ENCODE measurements around the gene ERCC6L2. TPM values are rescaled to one million over a fixed set of nuclear protein-coding genes. Genes with fewer than 3 reads are reported as not detected.

ERCC6L2 gene
- total RNA-seq, 1 experiment from 2014 or later = 39.2 TPM

GRCh38 chr9:95870906-95871305 is 4.6 kb upstream of the ERCC6L2 start:
- Histone ChIP-seq H3K9me2 (ENCODE audit: insufficient read depth) (no peaks in the 10 kb centered on the region), H2AFZ (ENCODE audit: low read depth, low read length, poor library complexity, severe bottlenecking) (no peak overlapping the region), H4K20me1 (ENCODE audit: insufficient read depth) (no peaks in the 10 kb centered on the region), H3K4me1 (ENCODE audit: control insufficient read depth in 1 of 2, insufficient read depth in 2 of 2, low read length in 2 of 2) (peaks cover 4 to 7% of the 10 kb centered on the region in 2 experiments; a peak in 3 of 4 replicates), H3K4me2 (ENCODE audit: low read length) (no peak overlapping the region), H3K9me3 (ENCODE audit: control insufficient read depth in 1 of 2, insufficient read depth in 1 of 2, low read depth in 1 of 2, low read length in 2 of 2) (no peaks in the 10 kb centered on the region), H3K36me3 (ENCODE audit: control insufficient read depth in 1 of 2, insufficient read depth in 2 of 2, low read length in 2 of 2) (peaks cover 0 to 3% of the 10 kb centered on the region in 2 experiments; a peak in 1 of 4 replicates), H3K4me3 (replicated peaks in 1 of 2; ENCODE audit: low read depth in 1 of 2, low read length in 2 of 2) (no peak overlapping the region), H3K79me2 (ENCODE audit: insufficient read depth, low read length) (peaks cover 21% of the 10 kb centered on the region), H3K27ac (ENCODE audit: low read depth, low read length) (no peak overlapping the region), H3K27me3 (ENCODE audit: insufficient read depth, low read length) (no peaks in the 10 kb centered on the region), H3K9ac (ENCODE audit: low read length) (no peak overlapping the region)
- no peak for TF ChIP-seq JUND (IDR thresholded peaks at IDR 0.05)
- no peak for TF ChIP-seq TCF7L2 (IDR thresholded peaks at IDR 0.05; ENCODE audit: borderline replicate concordance, extremely low read depth, insufficient read depth, insufficient read length)
- no peak for TF ChIP-seq ZNF274 (IDR thresholded peaks at IDR 0.05; ENCODE audit: low read depth, low read length)
- TF ChIP-seq POLR2AphosphoS5 (IDR thresholded peaks at IDR 0.05; ENCODE audit: low read depth, low read length) = no peak
- no peak for TF ChIP-seq EZH2phosphoT487 (IDR thresholded peaks at IDR 0.05; ENCODE audit: borderline replicate concordance)
- TF ChIP-seq, protein P1, sequence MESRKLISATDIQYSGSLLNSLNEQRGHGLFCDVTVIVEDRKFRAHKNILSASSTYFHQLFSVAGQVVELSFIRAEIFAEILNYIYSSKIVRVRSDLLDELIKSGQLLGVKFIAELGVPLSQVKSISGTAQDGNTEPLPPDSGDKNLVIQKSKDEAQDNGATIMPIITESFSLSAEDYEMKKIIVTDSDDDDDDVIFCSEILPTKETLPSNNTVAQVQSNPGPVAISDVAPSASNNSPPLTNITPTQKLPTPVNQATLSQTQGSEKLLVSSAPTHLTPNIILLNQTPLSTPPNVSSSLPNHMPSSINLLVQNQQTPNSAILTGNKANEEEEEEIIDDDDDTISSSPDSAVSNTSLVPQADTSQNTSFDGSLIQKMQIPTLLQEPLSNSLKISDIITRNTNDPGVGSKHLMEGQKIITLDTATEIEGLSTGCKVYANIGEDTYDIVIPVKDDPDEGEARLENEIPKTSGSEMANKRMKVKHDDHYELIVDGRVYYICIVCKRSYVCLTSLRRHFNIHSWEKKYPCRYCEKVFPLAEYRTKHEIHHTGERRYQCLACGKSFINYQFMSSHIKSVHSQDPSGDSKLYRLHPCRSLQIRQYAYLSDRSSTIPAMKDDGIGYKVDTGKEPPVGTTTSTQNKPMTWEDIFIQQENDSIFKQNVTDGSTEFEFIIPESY (IDR thresholded peaks at IDR 0.05; ENCODE audit: extremely low read depth, insufficient replicate concordance, low read length) = no peak
- no peak for TF ChIP-seq SRF (IDR thresholded peaks at IDR 0.05; ENCODE audit: low read depth)
- TF ChIP-seq, protein P2, sequence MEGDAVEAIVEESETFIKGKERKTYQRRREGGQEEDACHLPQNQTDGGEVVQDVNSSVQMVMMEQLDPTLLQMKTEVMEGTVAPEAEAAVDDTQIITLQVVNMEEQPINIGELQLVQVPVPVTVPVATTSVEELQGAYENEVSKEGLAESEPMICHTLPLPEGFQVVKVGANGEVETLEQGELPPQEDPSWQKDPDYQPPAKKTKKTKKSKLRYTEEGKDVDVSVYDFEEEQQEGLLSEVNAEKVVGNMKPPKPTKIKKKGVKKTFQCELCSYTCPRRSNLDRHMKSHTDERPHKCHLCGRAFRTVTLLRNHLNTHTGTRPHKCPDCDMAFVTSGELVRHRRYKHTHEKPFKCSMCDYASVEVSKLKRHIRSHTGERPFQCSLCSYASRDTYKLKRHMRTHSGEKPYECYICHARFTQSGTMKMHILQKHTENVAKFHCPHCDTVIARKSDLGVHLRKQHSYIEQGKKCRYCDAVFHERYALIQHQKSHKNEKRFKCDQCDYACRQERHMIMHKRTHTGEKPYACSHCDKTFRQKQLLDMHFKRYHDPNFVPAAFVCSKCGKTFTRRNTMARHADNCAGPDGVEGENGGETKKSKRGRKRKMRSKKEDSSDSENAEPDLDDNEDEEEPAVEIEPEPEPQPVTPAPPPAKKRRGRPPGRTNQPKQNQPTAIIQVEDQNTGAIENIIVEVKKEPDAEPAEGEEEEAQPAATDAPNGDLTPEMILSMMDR (IDR thresholded peaks at IDR 0.05 in 2 of 3, conservative IDR thresholded peaks at IDR 0.05 in 1 of 3; ENCODE audit: borderline replicate concordance in 1 of 3, insufficient read depth in 1 of 3, low read depth in 2 of 3, low read length in 2 of 3) = no peak
- no peak for TF ChIP-seq ATF3 (IDR thresholded peaks at IDR 0.05)
- no peak for TF ChIP-seq ELF1 (IDR thresholded peaks at IDR 0.05; ENCODE audit: borderline replicate concordance, low read depth)
- no peak for TF ChIP-seq SIN3A (IDR thresholded peaks at IDR 0.05; ENCODE audit: low read depth)
- no peak for TF ChIP-seq REST (IDR thresholded peaks at IDR 0.05; ENCODE audit: low read depth)
- TF ChIP-seq YY1 (IDR thresholded peaks at IDR 0.05; ENCODE audit: extremely low read depth, insufficient replicate concordance, low read depth, low read length) = no peak
- no TSS peak for BruUV-seq (replicated peaks)
- CTCF ChIA-PET = no interaction called here
- POLR2A ChIA-PET = no interaction called here
- DNase-seq (ENCODE audit: low read depth, low spot score) (no peak), ATAC-seq (no peak)
- intact Hi-C loops (cut with micrococcal nuclease) = no loop called here
- RAD21 ChIA-PET (ENCODE audit: low non-redundant PET in 1 of 2, low total read pairs in 2 of 2, uncharacterized antibody in 2 of 2, unreplicated experiment in 2 of 2) = no interaction called here
